Measurements from ENCODE around the gene TMEM243.
"Not testable (repeated sequence)": the region's sequence is repeated elsewhere in the genome, so short reads cannot be mapped to it uniquely, and the experiment has no call there.

TMEM243 gene

DNA sequence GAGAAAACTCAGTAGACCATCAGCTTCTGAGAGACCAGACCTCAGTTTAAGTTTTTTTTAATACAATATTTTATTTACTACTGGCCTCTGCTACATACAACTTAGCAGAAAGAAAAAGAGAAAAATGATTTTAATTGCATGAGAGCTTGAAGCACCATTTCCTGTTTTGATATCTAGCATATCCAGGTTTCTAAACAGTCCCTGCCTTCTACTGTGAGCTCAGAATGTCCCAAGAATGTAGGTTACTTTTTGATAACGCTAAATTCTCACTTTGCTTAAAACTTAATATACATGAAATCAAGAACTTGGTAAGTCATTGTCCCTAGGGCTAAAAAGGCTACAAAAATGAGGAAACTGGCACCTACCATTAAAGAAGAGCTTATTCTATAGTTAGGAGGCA lies 7.0 kb downstream of the TMEM243 start:
- H3K4me3 ChIP-seq (ENCODE audit: low read depth, low read length): no peak overlapping the region

DNA sequence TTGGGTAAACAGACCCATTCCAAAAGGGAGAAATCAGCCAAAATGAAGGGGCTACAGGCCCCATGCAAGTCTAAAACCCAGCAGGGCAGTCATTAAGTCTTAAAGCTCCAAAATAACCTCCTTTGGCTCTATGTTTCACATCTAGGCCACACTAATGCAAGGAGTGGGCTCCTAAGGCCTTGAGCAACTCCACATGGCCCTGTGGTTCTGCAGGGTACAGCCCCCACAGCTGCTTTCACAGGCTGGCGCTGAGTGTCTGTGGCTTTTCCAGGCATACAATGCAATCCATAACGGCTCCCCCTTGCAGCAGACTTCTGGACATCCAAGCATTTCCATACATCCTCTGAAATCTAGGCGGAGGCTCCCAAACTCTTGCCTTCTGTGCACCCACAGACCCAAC lies 9.0 kb downstream of the TMEM243 start:
- H3K4me3 ChIP-seq (ENCODE audit: low read depth, low read length): no peak overlapping the region

DNA sequence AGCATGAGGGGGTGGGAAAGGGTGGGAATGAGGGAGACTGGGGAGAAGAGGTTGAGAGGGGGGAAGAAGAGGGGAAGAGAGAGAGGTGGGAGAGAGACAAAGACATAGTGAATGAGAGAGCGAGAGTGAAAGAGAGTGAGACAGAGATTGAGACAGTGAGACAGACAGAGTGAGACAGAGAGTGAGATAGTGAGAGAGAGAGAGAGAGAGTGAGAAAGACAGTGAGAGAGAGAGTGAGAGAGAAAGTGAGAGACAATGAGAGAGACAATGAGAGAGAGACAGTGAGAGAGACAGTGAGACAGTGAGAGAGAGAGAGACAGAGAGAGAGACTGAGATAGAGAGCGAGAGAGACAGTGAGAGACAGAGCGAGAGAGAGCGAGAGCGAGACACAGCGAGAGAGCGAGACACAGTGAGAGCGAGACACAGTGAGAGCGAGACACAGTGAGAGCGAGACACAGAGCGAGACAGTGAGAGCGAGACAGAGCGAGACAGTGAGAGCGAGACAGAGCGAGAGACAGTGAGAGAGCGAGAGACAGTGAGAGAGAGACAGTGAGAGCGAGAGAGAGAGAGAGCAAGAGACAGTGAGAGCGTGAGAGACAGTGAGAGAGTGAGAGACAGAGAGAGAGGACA lies 10.1 kb downstream of the TMEM243 start:
- no peak overlapping the region for H3K4me3 ChIP-seq (ENCODE audit: low read depth, low read length)

DNA sequence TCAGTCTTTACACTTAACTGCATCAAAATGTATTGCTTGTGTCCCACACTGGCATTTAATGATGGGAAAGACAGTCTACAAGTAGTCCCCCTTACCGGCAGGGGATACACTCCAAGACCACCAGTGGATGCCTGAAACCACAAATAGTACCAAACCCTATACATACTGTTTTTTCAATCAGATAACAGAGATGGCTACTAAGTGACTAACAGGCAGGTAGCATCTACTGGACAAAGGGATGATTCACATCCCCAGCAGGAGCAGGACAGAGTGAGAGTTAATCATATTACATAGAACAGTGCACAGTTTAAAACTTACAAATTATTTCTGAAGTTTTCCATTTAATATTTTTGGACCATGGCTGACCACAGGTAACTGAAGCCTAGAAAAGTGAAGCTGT lies 13.2 kb downstream of the TMEM243 start:
- no peak overlapping the region for H3K4me3 ChIP-seq (ENCODE audit: low read depth, low read length)

DNA sequence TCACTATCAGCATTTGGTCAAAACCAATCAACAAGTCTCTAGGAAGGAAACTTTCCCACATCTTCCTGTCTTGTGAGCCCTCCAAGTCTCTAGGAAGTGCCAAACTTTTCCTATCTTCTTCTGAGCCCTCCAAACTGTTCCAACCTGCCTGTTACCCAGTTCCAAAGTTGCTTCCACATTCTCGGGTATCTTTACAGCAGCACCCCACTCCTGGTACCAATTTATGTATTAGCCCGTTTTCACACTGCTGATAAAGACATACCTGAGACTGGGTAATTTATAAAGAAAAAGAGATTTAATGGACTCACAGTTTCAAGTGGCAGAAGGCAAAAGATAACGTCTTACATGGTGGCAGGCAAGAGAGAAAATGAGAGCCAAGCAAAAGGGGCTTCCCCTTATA lies 13.8 kb downstream of the TMEM243 start:
- not testable (repeated sequence) for H3K4me3 ChIP-seq (ENCODE audit: low read depth, low read length)

DNA sequence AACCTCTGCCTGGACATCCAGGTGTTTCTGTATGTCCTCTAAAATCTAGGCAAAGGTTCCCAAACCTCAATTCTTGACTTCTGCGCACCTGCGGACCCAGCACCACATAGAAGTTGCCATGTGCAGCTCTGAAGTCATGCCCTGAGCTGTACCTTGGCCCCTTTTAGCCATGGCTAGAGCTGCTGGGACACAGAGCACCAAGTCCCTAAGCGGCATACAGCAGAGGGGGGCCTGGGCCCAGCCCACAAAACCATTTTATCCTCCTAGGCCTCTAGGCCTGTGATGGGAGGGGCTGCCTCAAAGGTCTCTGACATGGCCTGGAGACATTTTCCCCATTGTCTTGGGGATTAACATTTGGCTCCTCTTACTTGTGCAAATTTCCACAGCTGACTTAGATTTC lies 14.6 kb downstream of the TMEM243 start:
- no peak overlapping the region for H3K4me3 ChIP-seq (ENCODE audit: low read depth, low read length)

DNA sequence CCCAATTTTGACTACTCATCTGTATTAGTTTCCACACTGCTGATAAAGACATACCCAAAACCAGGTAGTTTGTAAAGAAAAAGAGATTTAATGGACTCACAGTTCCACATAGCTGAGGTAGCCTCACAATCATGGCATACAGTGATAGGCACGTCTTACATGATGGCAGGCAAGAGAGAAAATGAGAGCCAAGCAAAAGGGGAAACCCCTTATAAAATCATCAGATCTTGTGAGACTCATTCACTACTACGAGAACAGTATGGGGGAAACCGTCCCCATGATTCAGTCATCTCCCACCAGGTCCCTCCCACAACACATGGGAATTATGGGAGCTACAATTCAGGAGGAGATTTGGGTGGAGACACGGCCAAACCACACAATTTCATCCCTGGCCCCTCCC lies 15.6 kb downstream of the TMEM243 start:
- not testable (repeated sequence) for H3K4me3 ChIP-seq (ENCODE audit: low read depth, low read length)

DNA sequence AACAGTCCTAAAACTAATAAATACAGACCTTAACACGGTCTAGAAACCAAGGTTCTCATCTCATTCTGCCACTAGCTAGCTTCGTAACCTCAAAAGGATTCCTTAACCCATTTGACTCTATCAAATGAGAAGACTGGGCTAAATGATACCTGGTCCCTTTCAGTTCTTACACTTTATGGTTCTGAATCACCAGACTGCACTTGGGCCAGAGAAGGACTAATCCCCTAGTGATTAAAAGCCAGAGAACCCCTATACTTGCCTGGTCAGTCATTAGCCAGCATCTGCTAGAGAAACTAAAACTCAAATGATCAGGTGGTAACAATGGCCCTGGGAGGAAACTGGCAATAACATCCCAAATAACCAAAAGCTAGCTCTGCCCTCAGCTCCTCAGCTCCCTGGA lies 16.8 kb downstream of the TMEM243 start:
- H3K4me3 ChIP-seq (ENCODE audit: low read depth, low read length): no peak overlapping the region

DNA sequence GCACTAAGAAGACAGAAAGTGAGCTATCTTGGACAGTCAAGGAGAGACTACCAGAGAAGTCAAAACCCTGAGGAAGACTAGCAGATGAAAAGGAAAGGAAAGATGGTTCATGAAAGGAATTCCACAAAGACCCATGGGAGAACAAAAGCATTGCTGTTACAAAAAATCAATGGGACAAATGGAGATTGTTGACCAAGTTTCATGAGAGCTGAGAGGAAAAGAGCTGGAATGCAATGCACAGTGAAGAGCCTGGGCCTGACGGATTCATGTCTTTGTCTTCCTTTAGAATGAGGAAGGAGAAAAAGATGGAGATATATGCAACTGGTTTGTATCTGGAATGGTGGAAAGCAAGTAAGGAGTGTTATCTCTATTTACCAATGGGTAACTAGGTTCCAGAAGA lies 17.3 kb downstream of the TMEM243 start:
- no peak overlapping the region for H3K4me3 ChIP-seq (ENCODE audit: low read depth, low read length)

DNA sequence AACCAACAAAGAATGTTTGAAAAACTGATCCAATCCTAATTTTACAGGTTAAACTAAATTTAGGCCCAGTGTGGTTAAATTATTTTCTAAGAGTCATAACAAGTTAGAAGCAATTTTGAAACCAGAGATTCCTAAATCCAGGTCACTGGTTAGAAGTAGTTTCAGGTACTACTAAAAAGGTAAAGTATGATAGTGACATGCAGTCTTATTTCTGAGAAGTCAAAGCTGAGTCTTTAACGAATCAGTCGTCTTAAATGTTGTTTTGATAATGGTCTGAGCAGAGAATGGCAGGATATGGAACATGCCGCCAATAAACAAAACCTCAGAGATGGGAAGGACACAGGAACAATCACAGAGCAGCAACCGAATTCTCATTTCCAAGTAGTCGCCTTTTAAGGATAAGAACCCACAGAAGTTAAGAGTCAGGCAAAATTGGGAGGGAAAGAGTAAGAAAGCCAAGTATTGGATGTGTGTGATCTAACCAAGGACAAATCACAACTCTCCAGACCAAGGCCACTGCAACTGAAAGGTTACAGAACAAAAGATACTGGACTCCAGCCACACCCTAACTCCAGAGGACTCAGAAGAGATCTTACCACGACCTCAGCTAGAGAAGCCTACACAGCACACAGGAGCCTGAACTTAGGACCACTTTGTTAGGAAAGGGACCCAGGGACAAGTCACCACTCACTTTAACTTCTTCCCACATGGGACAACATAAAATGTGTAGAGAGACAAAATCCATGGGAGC lies 19.7 kb downstream of the TMEM243 start:
- H3K4me3 ChIP-seq (ENCODE audit: low read depth, low read length): no peak overlapping the region

DNA sequence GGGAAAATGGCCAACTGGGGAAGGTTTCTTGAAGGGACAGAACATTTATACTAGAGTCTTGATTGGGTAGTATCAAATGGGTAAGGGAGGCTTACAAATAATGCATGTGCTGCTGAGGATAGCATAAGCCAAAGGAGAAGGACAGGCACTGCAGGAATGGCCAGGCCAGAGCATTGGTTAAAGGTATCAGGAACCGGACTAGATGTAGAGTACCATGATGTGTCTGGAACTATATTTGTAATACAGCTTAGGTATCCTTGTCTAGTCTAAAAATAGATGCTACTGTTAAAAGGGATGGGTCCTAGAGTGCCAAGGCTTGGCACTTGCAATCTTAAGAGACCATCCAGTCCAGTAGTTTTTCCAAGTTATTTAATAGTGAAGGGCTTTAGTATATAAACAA lies 20.3 kb downstream of the TMEM243 start:
- H3K4me3 ChIP-seq (ENCODE audit: low read depth, low read length): no peak overlapping the region

DNA sequence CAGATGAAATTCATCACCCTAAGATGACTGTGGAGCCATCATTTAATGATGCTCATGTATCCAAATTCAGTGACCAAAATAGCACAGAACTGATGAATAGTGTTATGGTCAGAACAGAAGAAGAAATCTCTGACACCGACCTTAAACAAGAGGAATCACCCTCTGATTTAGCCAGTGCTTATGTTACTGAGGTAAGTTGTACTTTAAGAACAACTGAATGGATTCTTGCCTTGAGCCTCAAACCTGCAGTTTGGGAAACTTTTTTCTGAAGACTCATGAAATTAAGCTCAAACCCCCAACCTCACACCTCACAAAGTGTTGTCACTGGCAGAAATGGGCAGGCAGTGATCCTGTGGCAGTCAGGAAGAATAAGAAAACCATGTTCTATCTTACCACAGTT lies 25.6 kb downstream of the TMEM243 start:
- H3K4me3 ChIP-seq (ENCODE audit: low read depth, low read length): no peak overlapping the region

DNA sequence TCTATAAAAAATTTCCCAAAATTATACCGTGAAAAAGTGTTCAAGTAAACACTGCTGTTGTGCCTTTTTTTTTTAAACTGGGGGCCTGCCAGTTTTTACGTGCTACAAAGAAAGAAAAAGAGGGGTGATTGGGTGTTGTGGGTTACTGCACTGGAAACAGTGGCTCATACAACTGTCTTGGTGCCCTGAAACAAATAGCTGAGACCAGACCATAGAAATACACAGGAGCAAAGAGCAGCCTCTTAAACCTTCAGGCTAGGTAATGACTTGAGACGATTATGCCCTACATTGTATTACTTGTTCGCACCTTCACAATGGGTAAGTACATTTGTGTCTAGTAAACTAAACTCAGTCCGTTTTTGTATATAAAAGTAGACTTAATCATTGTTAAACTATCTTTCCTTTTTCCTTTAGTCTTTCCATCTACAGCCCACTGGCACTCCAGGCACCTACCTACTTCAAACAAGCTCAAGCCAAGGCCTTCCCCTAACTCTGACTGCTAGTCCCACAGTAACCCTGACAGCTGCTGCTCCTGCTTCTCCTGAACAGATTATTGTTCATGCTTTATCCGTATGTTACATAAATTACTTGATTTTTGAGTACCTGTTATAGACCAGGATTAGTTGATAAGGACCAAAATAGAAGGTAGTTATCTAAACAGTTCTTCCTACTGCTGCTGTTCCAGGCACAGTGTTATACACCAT lies 26.6 kb downstream of the TMEM243 start:
- H3K4me3 ChIP-seq (ENCODE audit: low read depth, low read length): no peak overlapping the region

DNA sequence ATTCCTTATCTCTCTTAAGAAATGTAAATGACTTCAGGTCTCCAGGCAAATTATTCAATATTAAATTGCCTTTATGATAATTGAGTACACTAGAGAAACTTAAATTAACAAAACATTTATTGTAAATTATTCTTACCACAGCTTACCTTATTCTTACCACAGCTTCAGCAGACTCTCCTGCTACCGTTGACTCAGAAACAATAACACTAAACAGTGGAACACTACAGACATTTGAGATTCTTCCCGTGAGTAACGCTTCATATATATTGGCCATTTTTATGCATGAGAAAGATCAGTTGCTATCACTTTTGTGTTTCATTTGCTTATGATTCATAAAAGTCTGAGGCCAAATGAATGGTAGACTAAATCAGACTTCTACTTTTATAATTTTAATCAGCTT lies 28.7 kb downstream of the TMEM243 start:
- no peak overlapping the region for H3K4me3 ChIP-seq (ENCODE audit: low read depth, low read length)

DNA sequence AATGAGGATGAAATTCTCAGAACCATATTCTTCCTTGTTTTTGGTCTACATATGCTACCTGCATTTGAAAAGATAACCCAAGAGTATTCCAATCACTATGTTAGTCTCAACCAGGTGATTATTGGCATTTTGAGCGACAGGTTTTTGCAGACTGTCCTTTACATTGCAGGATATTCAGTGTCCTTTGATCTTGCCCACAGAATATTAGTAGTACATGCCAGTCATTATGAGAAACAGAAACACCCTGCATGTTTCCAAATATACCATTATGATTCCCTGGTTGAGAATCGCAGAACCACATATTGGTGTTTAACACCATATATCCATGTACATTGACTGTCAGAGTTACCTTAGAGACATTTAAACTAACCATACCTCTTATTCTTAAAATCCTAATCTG lies 30.6 kb downstream of the TMEM243 start:
- H3K4me3 ChIP-seq (ENCODE audit: low read depth, low read length): no peak overlapping the region

DNA sequence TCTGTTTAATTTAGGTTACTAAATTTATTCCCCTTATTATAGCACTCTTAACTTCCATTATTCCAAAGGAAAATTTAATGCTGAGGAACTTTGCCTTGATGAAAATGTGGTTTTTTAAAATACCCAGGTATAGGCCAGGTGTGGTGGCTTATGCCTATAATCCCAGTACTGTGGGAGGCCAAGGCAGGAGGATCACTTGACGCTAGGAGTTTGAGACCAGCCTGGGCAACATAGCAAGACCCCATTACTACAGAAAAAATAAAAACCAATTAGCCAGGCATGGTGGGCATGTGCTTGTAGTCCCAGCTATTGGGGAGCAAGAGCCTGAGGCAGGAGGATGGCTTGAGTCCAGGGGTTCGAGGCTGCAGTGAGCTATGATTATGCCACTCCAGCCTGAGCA lies 32.4 kb downstream of the TMEM243 start:
- no peak overlapping the region for H3K4me3 ChIP-seq (ENCODE audit: low read depth, low read length)

DNA sequence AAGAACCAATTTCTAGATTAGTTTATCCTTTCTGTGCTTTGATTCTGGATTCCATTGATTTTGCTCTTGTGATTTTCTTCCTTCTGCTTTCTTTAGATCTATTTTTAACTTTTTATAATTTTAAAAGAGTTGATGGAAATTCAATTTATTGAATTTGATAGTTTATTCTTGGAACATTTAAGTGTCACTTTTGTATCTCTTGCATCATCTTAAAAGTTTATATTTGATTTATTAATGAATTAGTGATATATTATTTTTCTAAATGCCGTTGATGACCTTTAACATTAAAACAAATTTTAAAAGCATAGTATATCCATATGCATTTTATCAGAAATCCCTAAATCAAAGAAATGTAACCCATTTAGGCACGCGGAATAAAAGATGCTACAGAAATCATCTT lies 40.4 kb downstream of the TMEM243 start:
- no peak overlapping the region for H3K4me3 ChIP-seq (ENCODE audit: low read depth, low read length)

DNA sequence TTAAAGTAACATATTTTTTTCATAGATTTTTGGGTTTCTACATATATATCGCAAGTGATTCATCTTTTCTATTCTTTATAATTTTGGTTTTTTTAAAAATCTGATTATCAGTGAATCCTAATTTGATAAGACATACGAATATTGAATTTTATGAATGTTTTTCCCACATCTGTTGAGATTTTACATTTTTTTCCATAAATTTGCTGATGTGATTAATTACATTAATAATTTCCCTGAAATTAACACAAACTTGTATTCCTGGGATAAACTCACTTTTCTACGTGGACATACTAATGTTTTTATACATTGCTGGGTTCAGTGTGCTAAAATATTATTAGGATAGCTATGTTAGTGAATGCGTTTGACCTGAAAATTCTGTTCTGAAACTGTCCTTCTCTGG lies 41.2 kb downstream of the TMEM243 start:
- H3K4me3 ChIP-seq (ENCODE audit: low read depth, low read length): no peak overlapping the region

DNA sequence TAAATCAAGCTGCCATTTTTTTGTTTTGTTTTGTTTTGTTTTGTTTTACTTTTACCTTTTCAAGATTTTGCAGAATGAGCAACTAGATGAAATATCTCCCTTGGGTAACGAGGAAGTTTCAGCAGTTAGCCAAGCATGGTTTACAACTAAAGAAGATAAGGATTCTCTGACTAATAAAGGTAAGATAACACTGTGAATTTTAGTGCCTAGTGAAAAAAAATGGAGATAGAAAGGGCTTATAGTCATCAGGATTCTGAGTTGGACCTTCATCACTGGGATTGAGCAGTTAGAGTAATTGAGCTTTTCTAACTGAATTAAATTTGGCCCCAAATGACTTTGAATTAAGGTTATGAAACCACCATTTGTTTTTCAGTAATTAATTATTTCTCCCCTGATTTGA lies 46.1 kb downstream of the TMEM243 start:
- H3K4me3 ChIP-seq (ENCODE audit: low read depth, low read length): no peak overlapping the region

DNA sequence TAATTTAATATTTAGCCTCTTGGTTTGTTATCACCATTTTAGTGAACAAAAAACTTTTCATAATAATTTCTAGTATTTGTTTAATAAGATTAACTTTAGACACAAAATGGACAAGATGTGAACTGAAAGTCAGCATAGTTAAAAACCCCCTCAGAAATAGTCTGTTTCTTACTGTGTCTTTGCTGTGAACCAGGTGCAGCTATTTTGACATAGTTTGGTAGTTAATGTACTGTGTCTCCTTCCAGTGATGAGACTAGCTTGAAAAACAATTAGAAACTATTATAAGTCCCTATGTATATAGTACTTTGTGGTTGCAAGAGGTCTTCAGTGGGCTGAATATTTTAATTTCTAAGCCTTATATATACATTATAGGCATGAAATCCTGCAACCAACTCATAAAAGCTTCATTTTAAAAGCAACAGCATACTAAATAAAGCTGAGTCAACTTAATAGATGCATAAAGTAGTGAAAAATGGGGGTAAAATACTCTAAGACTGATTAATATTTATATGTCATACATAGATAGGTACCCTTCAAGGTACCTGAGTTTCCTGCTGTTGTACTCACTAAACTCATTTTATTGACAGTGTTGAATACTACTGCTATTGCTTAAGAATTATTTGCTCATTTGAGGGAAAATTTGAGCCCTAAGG lies 48.1 kb downstream of the TMEM243 start:
- no peak overlapping the region for H3K4me3 ChIP-seq (ENCODE audit: low read depth, low read length)

DNA sequence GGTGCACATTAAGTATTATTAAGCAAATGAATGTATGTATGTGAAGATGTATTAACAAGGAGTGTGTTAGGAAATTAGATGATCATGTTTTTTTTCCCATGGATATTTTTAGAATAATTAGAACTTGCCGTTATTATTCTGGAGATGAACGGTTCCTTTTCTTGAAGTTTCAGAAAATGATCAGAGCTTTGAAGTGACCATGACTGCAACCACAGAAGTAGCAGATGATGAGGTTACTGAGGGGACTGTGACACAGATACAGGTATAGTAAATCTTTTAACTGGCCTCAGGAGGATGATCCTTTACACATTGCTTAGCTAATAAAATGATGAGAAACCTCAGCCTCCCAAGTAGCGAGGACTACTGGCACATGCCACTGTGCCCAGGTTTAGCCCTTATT lies 48.7 kb downstream of the TMEM243 start:
- no peak overlapping the region for H3K4me3 ChIP-seq (ENCODE audit: low read depth, low read length)

DNA sequence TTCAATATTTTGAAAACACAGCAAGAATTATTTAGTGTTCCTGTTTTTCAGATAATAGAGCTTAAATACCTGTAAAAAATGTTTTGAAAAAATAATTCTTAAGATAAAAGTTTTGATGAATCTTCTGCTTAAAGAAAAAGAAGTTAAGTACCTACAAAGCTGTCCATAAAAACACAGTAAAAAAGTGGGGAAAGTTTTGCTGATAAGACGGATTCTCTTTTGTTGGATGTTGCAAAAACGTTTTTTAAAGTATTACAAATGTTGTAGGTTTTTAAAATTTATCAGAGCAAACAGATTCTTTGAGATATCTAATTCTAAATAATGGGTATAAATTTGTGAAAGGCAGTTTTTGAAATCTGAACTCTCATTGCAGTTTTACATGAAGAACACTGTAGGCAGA lies 55.1 kb downstream of the TMEM243 start:
- no peak overlapping the region for H3K4me3 ChIP-seq (ENCODE audit: low read depth, low read length)

Data from iPS-11a (cell line).